Measurements from ENCODE around the gene ZNF263. TPM values are rescaled to one million over a fixed set of nuclear protein-coding genes. Genes with fewer than 3 reads are reported as not detected.

The ZNF263 gene
- total RNA-seq, 1 donor from 2014 or later = 34.7 TPM

DNA sequence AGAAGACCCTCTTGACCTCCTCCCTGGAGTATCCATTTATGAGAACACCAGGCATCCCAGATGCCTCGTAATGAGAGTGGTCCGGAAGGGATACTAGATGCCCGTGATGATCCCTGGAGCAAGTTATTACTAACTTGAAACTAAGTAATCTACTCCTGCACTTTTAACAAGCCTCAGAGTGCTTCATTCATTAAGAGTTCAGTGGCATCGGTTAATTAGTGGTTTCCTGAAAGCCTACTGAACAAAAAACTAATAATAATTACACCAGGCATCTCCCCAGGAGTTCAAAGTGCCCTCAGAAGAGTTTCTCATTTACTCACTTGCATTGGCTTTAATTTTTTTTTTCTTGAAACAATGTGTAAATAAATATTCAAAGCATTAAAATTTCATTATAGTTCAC is 44.2 kb downstream of the ZNF263 start:
- H3K27ac ChIP-seq (ENCODE audit: low read depth, low read length) = no peak overlapping the region
- no peak for DNase-seq (ENCODE audit: low read depth)
- no peaks in the 10 kb centered on the region for H3K4me1 ChIP-seq (ENCODE audit: insufficient read depth, low read length)
- H3K4me2 ChIP-seq (ENCODE audit: low read length) = no peak overlapping the region
- no peaks in the 10 kb centered on the region for H3K27me3 ChIP-seq (ENCODE audit: insufficient read depth, low read length)
- no peak overlapping the region for H3K27ac Mint-ChIP-seq (ENCODE audit: unreplicated experiment)
- peaks cover 3% of the 10 kb centered on the region for H3K9me3 ChIP-seq (ENCODE audit: insufficient read depth, low read depth, low read length)
- FAIRE-seq = no peak
- H3K36me3 ChIP-seq (ENCODE audit: insufficient read depth, low read length) = no peaks in the 10 kb centered on the region
- H3K4me3 ChIP-seq (ENCODE audit: insufficient read depth, low read depth, low read length) = no peak overlapping the region
- no peak overlapping the region for H3K9ac ChIP-seq (ENCODE audit: low read length)
- no peaks in the 10 kb centered on the region for H3K4me1 Mint-ChIP-seq (ENCODE audit: low read depth, unreplicated experiment)
- no peak overlapping the region for H3K4me3 Mint-ChIP-seq (ENCODE audit: unreplicated experiment)
- H3K36me3 Mint-ChIP-seq (ENCODE audit: low read depth, unreplicated experiment) = no peaks in the 10 kb centered on the region
- no peak for TF ChIP-seq EZH2 (IDR thresholded peaks at IDR 0.05; ENCODE audit: insufficient read depth, low read length)
- TF ChIP-seq, protein P1, sequence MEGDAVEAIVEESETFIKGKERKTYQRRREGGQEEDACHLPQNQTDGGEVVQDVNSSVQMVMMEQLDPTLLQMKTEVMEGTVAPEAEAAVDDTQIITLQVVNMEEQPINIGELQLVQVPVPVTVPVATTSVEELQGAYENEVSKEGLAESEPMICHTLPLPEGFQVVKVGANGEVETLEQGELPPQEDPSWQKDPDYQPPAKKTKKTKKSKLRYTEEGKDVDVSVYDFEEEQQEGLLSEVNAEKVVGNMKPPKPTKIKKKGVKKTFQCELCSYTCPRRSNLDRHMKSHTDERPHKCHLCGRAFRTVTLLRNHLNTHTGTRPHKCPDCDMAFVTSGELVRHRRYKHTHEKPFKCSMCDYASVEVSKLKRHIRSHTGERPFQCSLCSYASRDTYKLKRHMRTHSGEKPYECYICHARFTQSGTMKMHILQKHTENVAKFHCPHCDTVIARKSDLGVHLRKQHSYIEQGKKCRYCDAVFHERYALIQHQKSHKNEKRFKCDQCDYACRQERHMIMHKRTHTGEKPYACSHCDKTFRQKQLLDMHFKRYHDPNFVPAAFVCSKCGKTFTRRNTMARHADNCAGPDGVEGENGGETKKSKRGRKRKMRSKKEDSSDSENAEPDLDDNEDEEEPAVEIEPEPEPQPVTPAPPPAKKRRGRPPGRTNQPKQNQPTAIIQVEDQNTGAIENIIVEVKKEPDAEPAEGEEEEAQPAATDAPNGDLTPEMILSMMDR (IDR thresholded peaks at IDR 0.05; ENCODE audit: insufficient read depth, low read depth, low read length) = no peak
- no peak overlapping the region for H2AFZ ChIP-seq (ENCODE audit: low read depth, low read length)
- no peaks in the 10 kb centered on the region for H3K79me2 ChIP-seq (ENCODE audit: insufficient read depth, low read length)
- peaks cover 10% of the 10 kb centered on the region for H3K9me3 Mint-ChIP-seq (ENCODE audit: unreplicated experiment)
- H4K20me1 ChIP-seq (ENCODE audit: insufficient read depth, low read length) = no peaks in the 10 kb centered on the region
- peaks cover 9% of the 10 kb centered on the region for H3K27me3 Mint-ChIP-seq (ENCODE audit: low read depth, unreplicated experiment)

DNA sequence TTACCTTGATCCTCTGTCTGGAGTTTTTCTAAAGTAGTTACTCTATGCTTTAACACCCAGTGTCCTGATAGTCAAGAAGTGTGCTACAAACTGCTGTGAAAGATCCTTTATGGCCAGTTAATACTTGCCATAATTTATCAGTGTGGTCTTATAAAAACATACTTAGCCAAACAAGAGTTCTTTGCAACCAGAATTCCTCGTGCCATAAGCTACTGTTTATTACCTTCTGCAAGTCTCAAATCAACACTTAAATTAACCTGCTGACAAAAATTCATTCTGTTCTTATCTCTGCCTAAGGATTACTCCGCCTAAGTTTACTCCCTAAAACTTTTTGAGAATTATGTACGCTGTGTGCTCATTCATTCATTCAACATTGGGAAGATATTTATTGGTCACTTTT is 44.8 kb downstream of the ZNF263 start:
- no peak overlapping the region for H3K4me3 ChIP-seq (ENCODE audit: insufficient read depth, low read depth, low read length)
- H2AFZ ChIP-seq (ENCODE audit: low read depth, low read length) = no peak overlapping the region
- H3K4me2 ChIP-seq (ENCODE audit: low read length) = no peak overlapping the region
- TF ChIP-seq EZH2 (IDR thresholded peaks at IDR 0.05; ENCODE audit: insufficient read depth, low read length) = no peak
- TF ChIP-seq, protein P1 (IDR thresholded peaks at IDR 0.05; ENCODE audit: insufficient read depth, low read depth, low read length) = no peak
- Mint-ChIP-seq H3K27me3 (ENCODE audit: low read depth, unreplicated experiment) (peaks cover 9% of the 10 kb centered on the region), H3K27ac (ENCODE audit: unreplicated experiment) (no peak overlapping the region), H3K4me1 (ENCODE audit: low read depth, unreplicated experiment) (no peaks in the 10 kb centered on the region), H3K9me3 (ENCODE audit: unreplicated experiment) (peaks cover 5% of the 10 kb centered on the region), H3K36me3 (ENCODE audit: low read depth, unreplicated experiment) (no peaks in the 10 kb centered on the region), H3K4me3 (ENCODE audit: unreplicated experiment) (no peak overlapping the region)
- no peaks in the 10 kb centered on the region for H4K20me1 ChIP-seq (ENCODE audit: insufficient read depth, low read length)
- FAIRE-seq (no peak), DNase-seq (ENCODE audit: low read depth) (no peak)
- H3K9ac ChIP-seq (ENCODE audit: low read length) = no peak overlapping the region
- no peaks in the 10 kb centered on the region for H3K79me2 ChIP-seq (ENCODE audit: insufficient read depth, low read length)
- no peaks in the 10 kb centered on the region for H3K36me3 ChIP-seq (ENCODE audit: insufficient read depth, low read length)
- H3K27ac ChIP-seq (ENCODE audit: low read depth, low read length) = no peak overlapping the region
- H3K4me1 ChIP-seq (ENCODE audit: insufficient read depth, low read length) = no peaks in the 10 kb centered on the region
- H3K9me3 ChIP-seq (ENCODE audit: insufficient read depth, low read depth, low read length) = peaks cover 2% of the 10 kb centered on the region
- H3K27me3 ChIP-seq (ENCODE audit: insufficient read depth, low read length) = no peaks in the 10 kb centered on the region

DNA sequence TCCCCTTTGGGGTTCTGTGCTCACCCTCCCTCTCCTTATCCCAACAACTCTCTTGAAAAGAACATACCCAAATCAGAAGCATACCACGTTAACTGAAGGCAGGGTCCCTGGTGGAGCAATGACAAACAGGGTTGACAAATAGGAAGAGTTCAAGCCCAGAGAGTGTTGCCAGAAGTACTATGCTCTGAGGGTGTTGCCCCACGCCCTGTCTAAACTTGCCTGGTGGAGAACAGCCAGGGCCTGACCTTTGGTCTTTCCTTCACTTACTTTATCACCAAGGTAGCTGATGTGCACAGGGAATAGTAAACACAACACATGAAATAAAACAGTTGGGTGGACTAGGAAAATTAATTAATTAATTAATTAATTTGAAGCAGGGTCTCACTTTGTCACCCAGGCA is 45.4 kb downstream of the ZNF263 start:
- no peaks in the 10 kb centered on the region for H3K9me3 ChIP-seq (ENCODE audit: insufficient read depth, low read depth, low read length)
- no peaks in the 10 kb centered on the region for H3K36me3 ChIP-seq (ENCODE audit: insufficient read depth, low read length)
- DNase-seq (ENCODE audit: low read depth) = no peak
- no peak overlapping the region for H3K9ac ChIP-seq (ENCODE audit: low read length)
- no peak overlapping the region for H3K27ac ChIP-seq (ENCODE audit: low read depth, low read length)
- peaks cover 4% of the 10 kb centered on the region for H3K9me3 Mint-ChIP-seq (ENCODE audit: unreplicated experiment)
- no peak overlapping the region for H3K4me3 ChIP-seq (ENCODE audit: insufficient read depth, low read depth, low read length)
- no peak for FAIRE-seq
- no peaks in the 10 kb centered on the region for H3K79me2 ChIP-seq (ENCODE audit: insufficient read depth, low read length)
- H4K20me1 ChIP-seq (ENCODE audit: insufficient read depth, low read length) = no peaks in the 10 kb centered on the region
- no peak overlapping the region for H3K4me2 ChIP-seq (ENCODE audit: low read length)
- peaks cover 9% of the 10 kb centered on the region for H3K27me3 Mint-ChIP-seq (ENCODE audit: low read depth, unreplicated experiment)
- H3K4me3 Mint-ChIP-seq (ENCODE audit: unreplicated experiment) = no peak overlapping the region
- no peaks in the 10 kb centered on the region for H3K4me1 Mint-ChIP-seq (ENCODE audit: low read depth, unreplicated experiment)
- no peak overlapping the region for H2AFZ ChIP-seq (ENCODE audit: low read depth, low read length)
- H3K27me3 ChIP-seq (ENCODE audit: insufficient read depth, low read length) = no peaks in the 10 kb centered on the region
- H3K4me1 ChIP-seq (ENCODE audit: insufficient read depth, low read length) = no peaks in the 10 kb centered on the region
- H3K27ac Mint-ChIP-seq (ENCODE audit: unreplicated experiment) = no peak overlapping the region
- H3K36me3 Mint-ChIP-seq (ENCODE audit: low read depth, unreplicated experiment) = no peaks in the 10 kb centered on the region
- no peak for TF ChIP-seq EZH2 (IDR thresholded peaks at IDR 0.05; ENCODE audit: insufficient read depth, low read length)
- TF ChIP-seq, protein P1 (IDR thresholded peaks at IDR 0.05; ENCODE audit: insufficient read depth, low read depth, low read length) = no peak

Other genes starting within 250 kb of the ZNF263 start
- 0.16 TPM in 1 of 2 replicates, not detected in the other for gene BICDL2, start 246.5 kb upstream of the ZNF263 start, total RNA-seq
- gene MMP25, start 236.9 kb upstream of the ZNF263 start, total RNA-seq = 0.89 and 1.3 TPM in 2 replicates
- 27.8 and 43.8 TPM in 2 replicates for gene IL32, start 217.9 kb upstream of the ZNF263 start, total RNA-seq
- 0.22 and 0.25 TPM in 2 replicates for gene ZSCAN10, start 184.2 kb upstream of the ZNF263 start, total RNA-seq
- gene ZNF205, start 170.9 kb upstream of the ZNF263 start, total RNA-seq = 13.2 and 15.4 TPM in 2 replicates
- gene ZNF213, start 148.5 kb upstream of the ZNF263 start, total RNA-seq = 11.3 and 12.0 TPM in 2 replicates
- gene OR1F1, start 95.3 kb upstream of the ZNF263 start, total RNA-seq = 0.32 TPM in 1 of 2 replicates, not detected in the other
- gene ZNF200, start 48.3 kb upstream of the ZNF263 start, total RNA-seq = 8.6 and 9.2 TPM in 2 replicates
- gene MEFV, start 26.9 kb upstream of the ZNF263 start, total RNA-seq = not detected in 2 replicates
- gene TIGD7, start 21.9 kb downstream of the ZNF263 start, total RNA-seq = 4.4 and 4.5 TPM in 2 replicates
- gene ZNF75A, start 22.0 kb downstream of the ZNF263 start, total RNA-seq = 26.9 and 30.5 TPM in 2 replicates
- gene OR2C1, start 72.4 kb downstream of the ZNF263 start, total RNA-seq = not detected in 2 replicates
- gene ZSCAN32, start 117.5 kb downstream of the ZNF263 start, total RNA-seq = 17.3 and 20.7 TPM in 2 replicates
- 8.2 and 9.7 TPM in 2 replicates for gene ZNF174, start 117.7 kb downstream of the ZNF263 start, total RNA-seq
- 3.9 and 4.7 TPM in 2 replicates for gene ZNF597, start 160.0 kb downstream of the ZNF263 start, total RNA-seq
- 61.1 and 64.9 TPM in 2 replicates for gene NAA60, start 160.2 kb downstream of the ZNF263 start, total RNA-seq
- gene C16orf90, start 212.0 kb downstream of the ZNF263 start, total RNA-seq = not detected in 2 replicates
- 15.4 and 16.3 TPM in 2 replicates for gene CLUAP1, start 217.5 kb downstream of the ZNF263 start, total RNA-seq

Data from astrocyte (in vitro differentiated cells and primary cell).